Astrocyte (in vitro differentiated cells and primary cell): ENCODE data around the gene RNPS1. TPM values are rescaled to one million over a fixed set of nuclear protein-coding genes. Genes with fewer than 3 reads are reported as not detected.

Experiments
- DNase-seq: peaks from one replicate; pipeline ENCODE4 v3.0.0-alpha.2; 2010; ENCODE audit warnings: low read depth
- FAIRE-seq: peaks from 2 replicates; lab custom pipeline; 2011; peaks lifted over from hg19 to GRCh38; lab: Jason Lieb, UNC
- H2AFZ ChIP-seq: 2 replicates; pipeline ENCODE4 v1.6.0; 2012; ENCODE audit warnings: low read depth, low read length, inconsistent platforms
- H3K27ac ChIP-seq: 2 replicates; pipeline ENCODE4 v1.5.1; 2011; ENCODE audit warnings: low read depth, low read length, inconsistent platforms
- H3K27me3 ChIP-seq: 2 replicates; pipeline ENCODE4 v1.6.0; 2011; ENCODE audit warnings: low read length, inconsistent platforms; ENCODE audit not compliant: insufficient read depth
- H3K36me3 ChIP-seq: 2 replicates; pipeline ENCODE4 v1.5.1; 2011; ENCODE audit warnings: low read length, inconsistent platforms; ENCODE audit not compliant: insufficient read depth
- H3K4me1 ChIP-seq: 2 replicates; pipeline ENCODE4 v1.5.1; 2011; ENCODE audit warnings: low read length, inconsistent platforms; ENCODE audit not compliant: insufficient read depth
- H3K4me2 ChIP-seq: 2 replicates; pipeline ENCODE4 v1.6.0; 2012; ENCODE audit warnings: low read length, inconsistent platforms
- H3K4me3 ChIP-seq: 2 replicates; pipeline ENCODE4 v1.5.1; 2011; ENCODE audit warnings: low read depth, mild to moderate bottlenecking, low read length, inconsistent platforms; ENCODE audit not compliant: insufficient read depth
- H3K79me2 ChIP-seq: 2 replicates; pipeline ENCODE4 v1.6.0; 2012; ENCODE audit warnings: mild to moderate bottlenecking, low read length, inconsistent platforms; ENCODE audit not compliant: insufficient read depth
- H3K9ac ChIP-seq: 2 replicates; pipeline ENCODE4 v1.6.0; 2012; ENCODE audit warnings: mild to moderate bottlenecking, low read length, inconsistent platforms
- H3K9me3 ChIP-seq: 2 replicates; pipeline ENCODE4 v1.5.1; 2012; ENCODE audit warnings: low read depth, mild to moderate bottlenecking, low read length, inconsistent platforms; ENCODE audit not compliant: insufficient read depth
- H4K20me1 ChIP-seq: 2 replicates; pipeline ENCODE4 v1.6.0; 2012; ENCODE audit warnings: low read length, inconsistent platforms; ENCODE audit not compliant: insufficient read depth
- H3K27ac Mint-ChIP-seq: one replicate; pipeline ENCODE4 v1.8.0; 2021; ENCODE audit warnings: mild to moderate bottlenecking, mixed read lengths; ENCODE audit not compliant: unreplicated experiment
- H3K27me3 Mint-ChIP-seq: one replicate; pipeline ENCODE4 v1.8.0; 2021; ENCODE audit warnings: low read depth, mixed read lengths; ENCODE audit not compliant: unreplicated experiment
- H3K36me3 Mint-ChIP-seq: one replicate; pipeline ENCODE4 v1.8.0; 2021; ENCODE audit warnings: low read depth, mixed read lengths; ENCODE audit not compliant: unreplicated experiment
- H3K4me1 Mint-ChIP-seq: one replicate; pipeline ENCODE4 v1.8.0; 2021; ENCODE audit warnings: low read depth, mixed read lengths; ENCODE audit not compliant: unreplicated experiment
- H3K4me3 Mint-ChIP-seq: one replicate; pipeline ENCODE4 v1.8.0; 2021; ENCODE audit warnings: mild to moderate bottlenecking, moderate library complexity, mixed read lengths; ENCODE audit not compliant: unreplicated experiment
- H3K9me3 Mint-ChIP-seq: one replicate; pipeline ENCODE4 v1.8.0; 2021; ENCODE audit warnings: mild to moderate bottlenecking, mixed read lengths; ENCODE audit not compliant: unreplicated experiment
- CTCF ChIP-seq: IDR thresholded peaks from 2 replicates; pipeline ENCODE4 v1.5.1; 2011; ENCODE audit warnings: low read depth, mild to moderate bottlenecking, inconsistent platforms, low read length, moderate library complexity; ENCODE audit not compliant: insufficient read depth
- EZH2 ChIP-seq: IDR thresholded peaks from 2 replicates; pipeline ENCODE4 v1.6.1; 2012; ENCODE audit warnings: mild to moderate bottlenecking, low read length, inconsistent platforms; ENCODE audit not compliant: insufficient read depth
- total RNA-seq: library from RNA; stranded (reverse); gene quantifications from 2 replicates; pipeline ENCODE4 v1.2.1, GENCODE V29; 2021

Gene RNPS1
- total RNA-seq, 1 donor from 2014 or later = 209 TPM

GRCh38 chr16:2237493-2238149 is 30.3 kb downstream of the RNPS1 start:
- H3K4me3 ChIP-seq = no peak overlapping the region
- Mint-ChIP-seq H3K4me1 (no peaks in the 10 kb centered on the region), H3K4me3 (no peak overlapping the region), H3K27ac (no peak overlapping the region), H3K9me3 (no peaks in the 10 kb centered on the region), H3K36me3 (peaks cover 3% of the 10 kb centered on the region), H3K27me3 (no peaks in the 10 kb centered on the region)
- H3K27ac ChIP-seq = no peak overlapping the region
- H3K36me3 ChIP-seq = no peaks in the 10 kb centered on the region
- H4K20me1 ChIP-seq = peaks cover 25% of the 10 kb centered on the region
- peaks cover 4% of the 10 kb centered on the region for H3K27me3 ChIP-seq
- no peaks in the 10 kb centered on the region for H3K9me3 ChIP-seq
- TF ChIP-seq CTCF (no peak), EZH2 (peak; percentile 12)
- H3K4me2 ChIP-seq = no peak overlapping the region
- no peak overlapping the region for H3K9ac ChIP-seq
- no peak for DNase-seq
- peaks cover 10% of the 10 kb centered on the region for H3K4me1 ChIP-seq
- FAIRE-seq = no peak
- no peaks in the 10 kb centered on the region for H3K79me2 ChIP-seq
- no peak overlapping the region for H2AFZ ChIP-seq

- Histone ChIP-seq H3K36me3 (no peaks in the 10 kb centered on the region), H3K4me3 (peak overlapping the region; percentile 17), H3K9me3 (no peaks in the 10 kb centered on the region), H3K27me3 (peaks cover 4% of the 10 kb centered on the region), H4K20me1 (peaks cover 22% of the 10 kb centered on the region), H3K4me1 (peaks cover 10% of the 10 kb centered on the region), H3K9ac (no peak overlapping the region), H2AFZ (no peak overlapping the region), H3K79me2 (no peaks in the 10 kb centered on the region), H3K4me2 (peak overlapping the region; percentile 81), H3K27ac (no peak overlapping the region)
- TF ChIP-seq EZH2 (peak; percentile 85), CTCF (no peak)
- no peak overlapping the region for H3K27ac Mint-ChIP-seq
- H3K27me3 Mint-ChIP-seq = no peaks in the 10 kb centered on the region
- no peaks in the 10 kb centered on the region for H3K4me1 Mint-ChIP-seq
- no peak overlapping the region for H3K4me3 Mint-ChIP-seq
- peaks cover 3% of the 10 kb centered on the region for H3K36me3 Mint-ChIP-seq
- DNase-seq (no peak), FAIRE-seq (no peak)
- H3K9me3 Mint-ChIP-seq = no peaks in the 10 kb centered on the region
Measured at GRCh38 chr16:2237102-2237482, 30.8 kb downstream of the RNPS1 start.
